H9 (cell line): ENCODE results near the gene PHOX2B. TPM values are rescaled to one million over a fixed set of nuclear protein-coding genes. Genes with fewer than 3 reads are reported as not detected.

Experiments used
- DNase-seq: peaks from one replicate; pipeline ENCODE4 v3.0.0-alpha.2; 2017
- H2AFZ ChIP-seq: one replicate; pipeline ENCODE4 v1.6.1; 2013; ENCODE audit warnings: mild to moderate bottlenecking, low read length, control low read depth, moderate library complexity
- H2AK5ac ChIP-seq: 2 replicates; pipeline ENCODE4 v1.6.1; 2013; ENCODE audit warnings: low read length, control low read depth, mixed read lengths; ENCODE audit not compliant: insufficient read length
- H2BK120ac ChIP-seq: one replicate; pipeline ENCODE4 v1.6.1; 2013; ENCODE audit warnings: low read depth, mild to moderate bottlenecking, low read length, control low read depth, inconsistent platforms; ENCODE audit not compliant: poor library complexity, severe bottlenecking
- H2BK12ac ChIP-seq: 2 replicates; pipeline ENCODE4 v1.6.1; 2013; ENCODE audit warnings: low read length, control low read depth, mixed read lengths, low read depth; ENCODE audit not compliant: insufficient read length
- H2BK15ac ChIP-seq: 2 replicates; pipeline ENCODE4 v1.6.1; 2013; ENCODE audit warnings: low read depth, low read length, control low read depth
- H2BK20ac ChIP-seq: one replicate; pipeline ENCODE4 v1.6.1; 2013; ENCODE audit warnings: low read depth, mild to moderate bottlenecking, low read length, control low read depth, inconsistent platforms; ENCODE audit not compliant: poor library complexity, severe bottlenecking
- H2BK5ac ChIP-seq: 2 replicates; pipeline ENCODE4 v1.6.1; 2013; ENCODE audit warnings: low read length, control low read depth, mixed read lengths; ENCODE audit not compliant: insufficient read length
- H3K14ac ChIP-seq: 2 replicates; pipeline ENCODE4 v1.6.1; 2013; ENCODE audit warnings: low read length, control low read depth; ENCODE audit not compliant: insufficient read depth
- H3K18ac ChIP-seq: 2 replicates; pipeline ENCODE4 v1.6.1; 2013; ENCODE audit warnings: low read depth, mild to moderate bottlenecking, mixed read lengths, low read length, control low read depth; ENCODE audit not compliant: insufficient read length
- H3K23ac ChIP-seq: 2 replicates; pipeline ENCODE4 v1.6.1; 2013; ENCODE audit warnings: low read length, control low read depth, mixed read lengths, low read depth; ENCODE audit not compliant: insufficient read length
- H3K23me2 ChIP-seq: 2 replicates; pipeline ENCODE4 v1.6.1; 2013; ENCODE audit warnings: low read depth, mild to moderate bottlenecking, mixed read lengths, low read length, control low read depth; ENCODE audit not compliant: insufficient read length, poor library complexity, severe bottlenecking
- H3K27ac ChIP-seq: 2 replicates; pipeline ENCODE4 v1.5.1; 2013; ENCODE audit warnings: low read length, control low read depth, mixed read lengths, low read depth; ENCODE audit not compliant: insufficient read length
- H3K27me3 ChIP-seq: 2 replicates; pipeline ENCODE4 v1.6.1; 2013; ENCODE audit warnings: low read length, control low read depth, inconsistent platforms; ENCODE audit not compliant: insufficient read depth
- H3K4ac ChIP-seq: 2 replicates; pipeline ENCODE4 v1.6.1; 2013; ENCODE audit warnings: low read depth, mild to moderate bottlenecking, control low read depth, inconsistent platforms, low read length, moderate library complexity
- H3K4me1 ChIP-seq: 2 replicates; pipeline ENCODE4 v1.6.1; 2013; ENCODE audit warnings: low read length, control low read depth, inconsistent platforms; ENCODE audit not compliant: insufficient read depth
- H3K4me2 ChIP-seq: 2 replicates; pipeline ENCODE4 v1.6.1; 2013; ENCODE audit warnings: low read length, control low read depth, mixed read lengths; ENCODE audit not compliant: insufficient read length, insufficient read depth
- H3K56ac ChIP-seq: 2 replicates; pipeline ENCODE4 v1.6.1; 2013; ENCODE audit warnings: low read depth, mild to moderate bottlenecking, mixed read lengths, low read length, control low read depth; ENCODE audit not compliant: insufficient read length
- H3K79me1 ChIP-seq: 2 replicates; pipeline ENCODE4 v1.6.1; 2013; ENCODE audit warnings: low read depth, mild to moderate bottlenecking, moderate library complexity, low read length, control low read depth, inconsistent platforms; ENCODE audit not compliant: insufficient read depth, poor library complexity, severe bottlenecking
- H3K79me2 ChIP-seq: 2 replicates; pipeline ENCODE4 v1.6.1; 2013; ENCODE audit warnings: low read length, control low read depth, inconsistent platforms; ENCODE audit not compliant: insufficient read depth
- H3K9ac ChIP-seq: 2 replicates; pipeline ENCODE4 v1.6.1; 2013; ENCODE audit warnings: low read length, control low read depth, mixed read lengths; ENCODE audit not compliant: insufficient read length; ENCODE audit errors: extremely low read depth
- H3K9me3 ChIP-seq: one replicate; pipeline ENCODE4 v1.6.1; 2013; ENCODE audit warnings: low read depth, low read length, inconsistent platforms; ENCODE audit not compliant: control insufficient read depth
- H3T11ph ChIP-seq: one replicate; pipeline ENCODE4 v1.6.1; 2013; ENCODE audit warnings: mild to moderate bottlenecking, low read length, control low read depth, inconsistent platforms
- H4K20me1 ChIP-seq: one replicate; pipeline ENCODE4 v1.6.1; 2013; ENCODE audit not compliant: control insufficient read depth, insufficient read length, insufficient read depth
- H4K5ac ChIP-seq: 2 replicates; pipeline ENCODE4 v1.6.1; 2013; ENCODE audit warnings: low read depth, mild to moderate bottlenecking, mixed read lengths, low read length, control low read depth; ENCODE audit not compliant: insufficient read length
- H4K8ac ChIP-seq: replicated peaks from 2 replicates; pipeline ENCODE4 v1.6.1; 2013; ENCODE audit warnings: low read length, control low read depth, mixed read lengths, low read depth; ENCODE audit not compliant: insufficient read length
- H4K91ac ChIP-seq: 2 replicates; pipeline ENCODE4 v1.6.1; 2013; ENCODE audit warnings: low read depth, mild to moderate bottlenecking, moderate library complexity, mixed read lengths, low read length, control low read depth; ENCODE audit not compliant: insufficient read length
- H3K27ac Mint-ChIP-seq, 3 experiments: 2 replicates in 2 of 3; 3 replicates in 1 of 3; pipeline ENCODE4 v1.8.0; 2020 to 2021; ENCODE audit warnings: mixed read lengths in 3 of 3, mild to moderate bottlenecking in 1 of 3, moderate library complexity in 1 of 3
- H3K27me3 Mint-ChIP-seq: 2 replicates; pipeline ENCODE4 v1.8.0; 2021; ENCODE audit warnings: low read depth, mild to moderate bottlenecking, moderate library complexity, mixed read lengths
- H3K36me3 Mint-ChIP-seq, 3 experiments: 2 replicates in 2 of 3; 3 replicates in 1 of 3; pipeline ENCODE4 v1.8.0; 2020 to 2021; ENCODE audit warnings: low read depth in 3 of 3, mixed read lengths in 3 of 3; ENCODE audit not compliant: insufficient read depth in 1 of 3
- H3K4me1 Mint-ChIP-seq, 2 experiments: 2 replicates each; pipeline ENCODE4 v1.8.0; 2020; ENCODE audit warnings: mixed read lengths in 2 of 2
- H3K4me3 Mint-ChIP-seq, 2 experiments: 2 replicates in 1 of 2; 3 replicates in 1 of 2; pipeline ENCODE4 v1.8.0; 2020 to 2021; ENCODE audit warnings: mild to moderate bottlenecking in 2 of 2, mixed read lengths in 2 of 2, moderate library complexity in 1 of 2
- H3K9me3 Mint-ChIP-seq, 2 experiments: 2 replicates in 1 of 2; 3 replicates in 1 of 2; pipeline ENCODE4 v1.8.0; 2020; ENCODE audit warnings: mild to moderate bottlenecking in 2 of 2, mixed read lengths in 2 of 2, moderate library complexity in 1 of 2
- WGBS: extraction: QIAGEN DNeasy Blood & Tissue Kit; methylation state at CpG from one replicate; pipeline ENCODE4 v1.1.7; 2013; ENCODE audit warnings: missing lambda C conversion rate, low lambda C conversion rate, mixed read lengths; ENCODE audit not compliant: insufficient read length; ENCODE audit errors: extremely low coverage; 5-methylcytosine and 5-hydroxymethylcytosine counted together
- total RNA-seq: library from RNA; stranded (reverse); gene quantifications from 2 replicates; pipeline ENCODE4 v1.2.1, GENCODE V29; 2021
- TF ChIP-seq, protein P1 (sequence below): fragments of 200-600 bp; sonication (generic); conservative IDR thresholded peaks from 3 replicates; pipeline ENCODE4 v1.8.0; 2021; ENCODE audit warnings: antibody characterized with exemption, mild to moderate bottlenecking

PHOX2B gene
- total RNA-seq, 1 experiment from 2014 or later: not detected

DNA sequence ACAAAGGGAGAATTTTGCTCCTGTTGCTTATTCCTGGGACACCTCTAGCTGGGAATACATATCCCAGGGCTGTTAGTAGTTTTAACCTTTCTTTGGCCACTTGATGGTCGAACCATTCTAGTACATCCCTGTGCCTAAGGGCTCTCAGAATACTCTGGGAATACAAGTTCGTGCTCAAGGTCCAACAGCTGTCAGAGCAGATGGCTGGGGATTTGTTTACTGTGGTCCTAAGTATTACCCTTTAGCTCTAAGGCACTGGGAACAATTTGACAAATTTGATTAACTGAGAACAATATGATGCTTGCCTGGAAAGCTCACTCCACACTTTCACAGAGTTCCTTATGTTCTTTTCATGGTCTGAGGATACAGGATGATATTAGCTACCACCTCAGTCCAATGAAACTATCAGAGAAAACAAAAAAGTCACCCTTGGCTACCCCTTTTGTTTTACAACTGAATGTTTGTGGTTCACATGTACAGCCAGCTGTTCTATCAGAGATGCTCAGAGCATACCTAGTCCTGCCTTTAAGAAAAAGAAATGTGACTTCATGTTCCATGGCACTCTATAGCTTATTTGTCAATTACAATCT lies 47.4 kb upstream of the PHOX2B start:
- H3K27ac Mint-ChIP-seq: peak overlapping the region in 1 of 3 experiments; percentile 93; a peak in 2 of 7 replicates
- H3K4me2 ChIP-seq: peak overlapping the region; percentile 27

More for the DNA sequence above, 47.4 kb upstream of the PHOX2B start:
- peaks cover 25% of the 10 kb centered on the region for H3K27me3 Mint-ChIP-seq
- H2AFZ ChIP-seq: no peak overlapping the region
- H3K4ac ChIP-seq: no peak overlapping the region
- H3K4me3 Mint-ChIP-seq: no peak overlapping the region
- H3K14ac ChIP-seq: no peak overlapping the region
- no peak overlapping the region for H2BK12ac ChIP-seq
- no peaks in the 10 kb centered on the region for H3K9me3 ChIP-seq
- H2AK5ac ChIP-seq: no peak overlapping the region
- H3K27ac ChIP-seq: no peak overlapping the region
- H3K9ac ChIP-seq: no peak overlapping the region
- no peak overlapping the region for H2BK15ac ChIP-seq
- no peaks in the 10 kb centered on the region for H3K79me1 ChIP-seq
- peaks cover 22 to 38% of the 10 kb centered on the region in 2 experiments for H3K4me1 Mint-ChIP-seq
- no peaks in the 10 kb centered on the region for H3K79me2 ChIP-seq
- no peaks in the 10 kb centered on the region for H3K27me3 ChIP-seq
- H2BK5ac ChIP-seq: no peak overlapping the region
- no peak overlapping the region for H3K18ac ChIP-seq
- DNase-seq: no peak
- H3K4me1 ChIP-seq: peaks cover 9% of the 10 kb centered on the region; the same call in 1 of the 2 replicates
- no peaks in the 10 kb centered on the region for H3K9me3 Mint-ChIP-seq
- no peaks in the 10 kb centered on the region for H3K36me3 Mint-ChIP-seq
- no peak overlapping the region for H3K23ac ChIP-seq
- no peaks in the 10 kb centered on the region for H4K20me1 ChIP-seq
- H4K91ac ChIP-seq: no peak overlapping the region
- no peaks in the 10 kb centered on the region for H3K23me2 ChIP-seq
- TF ChIP-seq, protein P1, sequence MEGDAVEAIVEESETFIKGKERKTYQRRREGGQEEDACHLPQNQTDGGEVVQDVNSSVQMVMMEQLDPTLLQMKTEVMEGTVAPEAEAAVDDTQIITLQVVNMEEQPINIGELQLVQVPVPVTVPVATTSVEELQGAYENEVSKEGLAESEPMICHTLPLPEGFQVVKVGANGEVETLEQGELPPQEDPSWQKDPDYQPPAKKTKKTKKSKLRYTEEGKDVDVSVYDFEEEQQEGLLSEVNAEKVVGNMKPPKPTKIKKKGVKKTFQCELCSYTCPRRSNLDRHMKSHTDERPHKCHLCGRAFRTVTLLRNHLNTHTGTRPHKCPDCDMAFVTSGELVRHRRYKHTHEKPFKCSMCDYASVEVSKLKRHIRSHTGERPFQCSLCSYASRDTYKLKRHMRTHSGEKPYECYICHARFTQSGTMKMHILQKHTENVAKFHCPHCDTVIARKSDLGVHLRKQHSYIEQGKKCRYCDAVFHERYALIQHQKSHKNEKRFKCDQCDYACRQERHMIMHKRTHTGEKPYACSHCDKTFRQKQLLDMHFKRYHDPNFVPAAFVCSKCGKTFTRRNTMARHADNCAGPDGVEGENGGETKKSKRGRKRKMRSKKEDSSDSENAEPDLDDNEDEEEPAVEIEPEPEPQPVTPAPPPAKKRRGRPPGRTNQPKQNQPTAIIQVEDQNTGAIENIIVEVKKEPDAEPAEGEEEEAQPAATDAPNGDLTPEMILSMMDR: no peak
- no peak overlapping the region for H3T11ph ChIP-seq
- no peak overlapping the region for H2BK120ac ChIP-seq
- no peak overlapping the region for H2BK20ac ChIP-seq
- no peak overlapping the region for H4K8ac ChIP-seq
- WGBS: no CpG with 5 or more reads among the region's 2 CpGs
- H4K5ac ChIP-seq: no peak overlapping the region
- no peak overlapping the region for H3K56ac ChIP-seq
